ENCODE measurements around the gene MMP10.

Gene MMP10

GRCh38 chr11:102722821-102723220 lies 57.6 kb downstream of the MMP10 start:
- DNase-seq = no peak
